ENCODE data around the gene MARK3.

MARK3 gene

GRCh38 chr14:103460415-103460814 is 75.2 kb downstream of the MARK3 start:
- no peak for DNase-seq (ENCODE audit: low read depth)
- no peak for TF ChIP-seq CTCF (IDR thresholded peaks at IDR 0.05; ENCODE audit: low read length, missing control alignments)
- no peak overlapping the region for H3K4me3 ChIP-seq (replicated peaks; ENCODE audit: low read depth, low read length)

- no peak overlapping the region for H3K4me3 ChIP-seq (replicated peaks; ENCODE audit: low read depth, low read length)
- TF ChIP-seq CTCF (IDR thresholded peaks at IDR 0.05; ENCODE audit: low read length, missing control alignments) = no peak
- DNase-seq (ENCODE audit: low read depth) = no peak
Observed at GRCh38 chr14:103463149-103463548, 77.9 kb downstream of the MARK3 start.

DNA sequence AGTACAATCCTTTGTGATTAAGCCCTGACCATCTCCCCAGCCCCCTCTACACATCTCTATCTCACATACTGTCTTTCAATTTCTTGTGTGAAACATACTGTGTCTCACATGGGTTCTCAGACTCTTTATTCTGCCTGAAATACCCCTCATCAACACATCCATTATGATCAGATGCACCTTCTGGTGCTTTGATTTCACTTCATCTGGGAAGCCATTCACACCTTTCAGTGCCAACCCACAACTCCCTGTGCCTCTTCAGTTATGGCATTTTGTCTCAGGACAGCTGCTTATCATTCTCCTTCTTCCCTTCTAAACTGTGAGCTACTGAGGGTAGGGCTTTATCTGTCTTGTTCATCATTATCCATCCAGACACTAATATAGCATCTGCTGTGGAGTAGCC is 78.6 kb downstream of the MARK3 start:
- no peak for DNase-seq (ENCODE audit: low read depth)
- no peak for TF ChIP-seq CTCF (IDR thresholded peaks at IDR 0.05; ENCODE audit: low read length, missing control alignments)
- no peak overlapping the region for H3K4me3 ChIP-seq (replicated peaks; ENCODE audit: low read depth, low read length)

DNA sequence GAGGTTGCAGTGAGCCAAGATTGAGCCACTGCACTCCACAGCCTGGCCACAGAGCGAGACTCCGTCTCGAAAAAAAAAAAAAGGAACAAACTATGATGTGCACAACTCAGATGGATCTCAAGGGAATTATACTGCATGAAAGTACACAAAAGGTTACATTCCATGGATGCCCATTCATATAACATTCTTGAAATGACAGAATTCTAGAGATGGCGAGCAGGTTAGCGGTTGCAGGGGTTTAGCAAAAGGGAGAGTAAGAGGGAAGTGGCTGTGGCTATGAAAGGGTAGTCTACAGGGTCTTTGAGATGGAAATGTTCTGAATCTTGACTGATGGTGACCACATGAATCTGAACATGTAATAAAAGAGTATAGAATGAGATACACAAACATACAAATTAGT is 87.7 kb downstream of the MARK3 start:
- no peak for TF ChIP-seq CTCF (IDR thresholded peaks at IDR 0.05; ENCODE audit: low read length, missing control alignments)
- peak; percentile 18 for DNase-seq (ENCODE audit: low read depth)
- no peak overlapping the region for H3K4me3 ChIP-seq (replicated peaks; ENCODE audit: low read depth, low read length)

DNA sequence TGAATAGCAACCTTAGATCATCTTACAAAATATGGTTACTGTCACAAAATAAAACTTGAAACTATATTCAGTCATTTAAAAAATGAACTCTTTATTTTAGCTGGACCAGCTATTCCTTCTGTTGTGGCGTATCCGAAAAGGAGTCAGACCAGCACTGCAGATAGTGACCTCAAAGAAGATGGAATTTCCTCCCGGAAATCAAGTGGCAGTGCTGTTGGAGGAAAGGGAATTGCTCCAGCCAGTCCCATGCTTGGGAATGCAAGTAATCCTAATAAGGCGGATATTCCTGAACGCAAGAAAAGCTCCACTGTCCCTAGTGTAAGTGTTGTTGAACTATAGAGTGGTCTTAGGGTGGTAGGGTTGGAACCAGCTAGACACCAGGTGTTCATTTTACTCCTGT is 89.7 kb downstream of the MARK3 start:
- no peak for TF ChIP-seq CTCF (IDR thresholded peaks at IDR 0.05; ENCODE audit: low read length, missing control alignments)
- DNase-seq (ENCODE audit: low read depth) = no peak
- no peak overlapping the region for H3K4me3 ChIP-seq (replicated peaks; ENCODE audit: low read depth, low read length)

GRCh38 chr14:103476065-103476464 is 90.8 kb downstream of the MARK3 start:
- no peak for DNase-seq (ENCODE audit: low read depth)
- no peak for TF ChIP-seq CTCF (IDR thresholded peaks at IDR 0.05; ENCODE audit: low read length, missing control alignments)
- H3K4me3 ChIP-seq (replicated peaks; ENCODE audit: low read depth, low read length) = no peak overlapping the region

GRCh38 chr14:103476631-103477030 is 91.4 kb downstream of the MARK3 start:
- DNase-seq (ENCODE audit: low read depth) = no peak
- no peak for TF ChIP-seq CTCF (IDR thresholded peaks at IDR 0.05; ENCODE audit: low read length, missing control alignments)
- no peak overlapping the region for H3K4me3 ChIP-seq (replicated peaks; ENCODE audit: low read depth, low read length)
